Ammon's horn (tissue), 1 donor: ENCODE data around the gene LIPC.

Experiments
- DNase-seq: peaks from one replicate; pipeline ENCODE4 v3.0.0-alpha.2; 2016; ENCODE audit warnings: low spot score

Gene LIPC

DNA sequence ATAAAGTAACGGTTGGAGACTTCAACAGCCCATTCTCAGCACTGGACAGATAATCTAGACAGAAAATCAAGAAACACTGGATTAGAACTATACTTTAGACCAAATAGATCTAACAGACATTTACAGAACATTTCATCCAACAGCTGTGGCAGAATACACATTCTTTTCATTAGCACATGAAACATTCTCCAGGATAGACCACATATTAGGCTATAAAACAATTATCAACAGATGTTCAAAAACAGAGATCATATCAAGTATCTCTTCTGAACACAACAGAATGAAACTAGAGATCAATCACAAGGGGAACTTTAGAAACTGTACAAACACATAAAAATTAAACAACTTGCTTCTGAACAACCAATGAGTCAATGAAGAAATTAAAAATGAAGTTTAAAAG, 184.4 kb downstream of the LIPC start:
- no peak for DNase-seq
